CD4-positive, alpha-beta T cell treated with Interleukin-2 at 100 ng/mL for 4 hours (primary cell): ENCODE data around the gene CEP72.
"Not testable (repeated sequence)": the region's sequence is repeated elsewhere in the genome, so short reads cannot be mapped to it uniquely, and the experiment has no call there.

Experiments used
- DNase-seq: peaks from one replicate; pipeline ENCODE4 v3.0.0-alpha.2; 2020; ENCODE audit warnings: low spot score

Gene CEP72

GRCh38 chr5:617896-618295 lies 5.8 kb downstream of the CEP72 start:
- no peak for DNase-seq

- DNase-seq: no peak
These were observed 6.3 kb downstream of the CEP72 start for GRCh38 chr5:618450-618849.

- no peak for DNase-seq
These were observed 7.3 kb downstream of the CEP72 start for GRCh38 chr5:619444-619843.

- DNase-seq: no peak
These were observed 8.0 kb downstream of the CEP72 start for GRCh38 chr5:620152-620551.

- DNase-seq: no peak
These were observed 8.5 kb downstream of the CEP72 start for GRCh38 chr5:620586-621180.

GRCh38 chr5:621341-621761 lies 9.2 kb downstream of the CEP72 start:
- no peak for DNase-seq

- DNase-seq: no peak
These were observed 10.2 kb downstream of the CEP72 start for GRCh38 chr5:622359-622758.

- no peak for DNase-seq
These were observed 10.9 kb downstream of the CEP72 start for GRCh38 chr5:622946-623522.

GRCh38 chr5:623531-623930 lies 11.4 kb downstream of the CEP72 start:
- DNase-seq: no peak

GRCh38 chr5:624118-624950 lies 12.2 kb downstream of the CEP72 start:
- DNase-seq: no peak

- DNase-seq: no peak
These were observed 12.8 kb downstream of the CEP72 start for GRCh38 chr5:624951-625230.

- no peak for DNase-seq
These were observed 13.4 kb downstream of the CEP72 start for GRCh38 chr5:625516-625915.

- no peak for DNase-seq
These were observed 14.7 kb downstream of the CEP72 start for GRCh38 chr5:626850-627249.

GRCh38 chr5:627840-628239 lies 15.7 kb downstream of the CEP72 start:
- DNase-seq: no peak

- not testable (repeated sequence) for DNase-seq
These were observed 16.4 kb downstream of the CEP72 start for GRCh38 chr5:628351-629205.

- DNase-seq: no peak
These were observed 21.4 kb downstream of the CEP72 start for GRCh38 chr5:633501-633955.

GRCh38 chr5:634191-634590 lies 22.1 kb downstream of the CEP72 start:
- no peak for DNase-seq

- DNase-seq: no peak
These were observed 23.3 kb downstream of the CEP72 start for GRCh38 chr5:635306-636055.

GRCh38 chr5:636951-637350 lies 24.8 kb downstream of the CEP72 start:
- DNase-seq: no peak

- no peak for DNase-seq
These were observed 25.7 kb downstream of the CEP72 start for GRCh38 chr5:637581-638450.
